ENCODE measurements around the gene DGKG. TPM values are rescaled to one million over a fixed set of nuclear protein-coding genes. Genes with fewer than 3 reads are reported as not detected.

The DGKG gene
- total RNA-seq, 4 donors from 2014 or later: 1.1 to 9.5 (median 1.7) TPM

DNA sequence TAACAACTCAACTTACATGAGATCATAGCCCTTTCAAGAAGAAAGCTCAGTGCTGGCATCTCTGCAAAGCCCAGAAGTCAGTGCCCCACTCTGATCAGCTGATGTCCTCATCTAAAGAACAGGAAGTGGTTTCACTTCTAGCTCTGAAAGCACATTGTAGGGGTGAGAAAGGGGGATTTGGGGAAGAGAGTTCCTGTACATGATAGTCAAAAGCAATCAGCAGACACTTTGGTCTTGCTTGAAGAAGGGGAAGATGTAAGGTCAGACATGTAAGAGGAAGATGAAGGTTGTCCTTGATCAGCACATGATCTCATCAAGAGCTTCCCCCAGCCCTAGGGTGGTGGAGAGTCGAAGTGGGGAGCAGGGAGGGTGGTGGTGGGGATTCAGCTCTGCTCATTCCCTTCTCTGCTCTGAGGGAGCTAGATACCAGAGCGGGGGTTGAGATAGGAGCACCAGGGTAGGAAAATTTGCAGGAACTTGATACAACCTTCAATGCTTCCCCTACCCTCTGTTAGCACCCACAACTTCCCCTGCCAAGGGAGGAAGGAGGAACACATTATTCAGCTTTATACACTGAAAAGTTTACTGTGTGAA, 176.7 kb downstream of the DGKG start:
- WGBS, 2 donors: 79 to 80% methylated on average over 2 of the region's 2 CpGs
- TF ChIP-seq POLR2A (IDR thresholded peaks at IDR 0.05): no peak
- TF ChIP-seq, protein P1, sequence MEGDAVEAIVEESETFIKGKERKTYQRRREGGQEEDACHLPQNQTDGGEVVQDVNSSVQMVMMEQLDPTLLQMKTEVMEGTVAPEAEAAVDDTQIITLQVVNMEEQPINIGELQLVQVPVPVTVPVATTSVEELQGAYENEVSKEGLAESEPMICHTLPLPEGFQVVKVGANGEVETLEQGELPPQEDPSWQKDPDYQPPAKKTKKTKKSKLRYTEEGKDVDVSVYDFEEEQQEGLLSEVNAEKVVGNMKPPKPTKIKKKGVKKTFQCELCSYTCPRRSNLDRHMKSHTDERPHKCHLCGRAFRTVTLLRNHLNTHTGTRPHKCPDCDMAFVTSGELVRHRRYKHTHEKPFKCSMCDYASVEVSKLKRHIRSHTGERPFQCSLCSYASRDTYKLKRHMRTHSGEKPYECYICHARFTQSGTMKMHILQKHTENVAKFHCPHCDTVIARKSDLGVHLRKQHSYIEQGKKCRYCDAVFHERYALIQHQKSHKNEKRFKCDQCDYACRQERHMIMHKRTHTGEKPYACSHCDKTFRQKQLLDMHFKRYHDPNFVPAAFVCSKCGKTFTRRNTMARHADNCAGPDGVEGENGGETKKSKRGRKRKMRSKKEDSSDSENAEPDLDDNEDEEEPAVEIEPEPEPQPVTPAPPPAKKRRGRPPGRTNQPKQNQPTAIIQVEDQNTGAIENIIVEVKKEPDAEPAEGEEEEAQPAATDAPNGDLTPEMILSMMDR (IDR thresholded peaks at IDR 0.05): no peak
- intact Hi-C loops (cut with DNase I; ENCODE audit: low total_unique reads): no loop called here
- no peak overlapping the region for H3K4me3 ChIP-seq (ENCODE audit: low read depth, poor library complexity, severe bottlenecking)
- DNase-seq (ENCODE audit: low spot score in 2 of 2): peak in 1 of 2 donors; percentile 39

DNA sequence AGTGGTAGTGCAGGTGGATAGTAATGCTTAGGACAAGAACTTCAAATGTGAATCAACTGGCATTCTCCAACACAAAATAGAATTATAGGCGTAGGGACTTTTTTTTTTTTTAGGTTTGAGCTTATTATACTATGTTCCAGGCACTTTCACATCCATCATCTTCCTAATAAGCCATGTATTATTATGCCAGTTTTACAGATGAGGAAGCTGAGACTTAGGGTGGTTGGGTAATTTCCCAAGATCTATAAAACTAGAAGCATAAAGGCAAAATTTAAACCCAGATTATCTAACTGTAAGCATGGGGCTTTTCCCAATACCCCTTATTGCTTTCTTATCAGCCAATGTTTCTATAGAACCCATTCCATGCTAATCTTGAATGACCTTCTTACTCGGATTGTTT, 178.0 kb downstream of the DGKG start:
- intact Hi-C loops (cut with DNase I; ENCODE audit: low total_unique reads): no loop called here
- WGBS, 2 donors: 78 to 83% methylated on average over 2 of the region's 2 CpGs
- DNase-seq (ENCODE audit: low spot score in 2 of 2): no peak
- TF ChIP-seq, protein P1 (IDR thresholded peaks at IDR 0.05): no peak
- TF ChIP-seq POLR2A (IDR thresholded peaks at IDR 0.05): no peak
- H3K4me3 ChIP-seq (ENCODE audit: low read depth, poor library complexity, severe bottlenecking): no peak overlapping the region

DNA sequence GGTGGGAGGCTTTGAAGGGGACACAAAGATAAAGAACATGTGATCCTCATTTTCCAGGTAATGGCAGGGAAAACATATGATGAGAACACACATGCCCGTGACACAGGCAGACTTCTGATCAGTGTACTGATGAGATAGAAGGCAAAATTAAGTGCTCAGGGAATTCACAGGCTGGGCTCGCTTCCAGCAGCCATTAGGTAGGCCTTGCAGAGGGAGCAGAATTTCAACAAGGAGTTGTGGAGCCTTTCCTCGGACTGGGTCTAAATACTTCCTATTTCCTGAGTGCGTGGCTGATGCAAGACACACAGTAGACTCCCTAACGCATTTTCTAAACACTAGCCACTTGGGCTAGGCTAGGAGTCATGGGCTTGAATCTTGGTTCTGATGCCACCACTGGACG, 179.2 kb downstream of the DGKG start:
- intact Hi-C loops (cut with DNase I; ENCODE audit: low total_unique reads): no loop called here
- WGBS, 2 donors: 50 to 56% methylated on average over 6 of the region's 6 CpGs
- H3K4me3 ChIP-seq (ENCODE audit: low read depth, poor library complexity, severe bottlenecking): no peak overlapping the region
- TF ChIP-seq, protein P1 (IDR thresholded peaks at IDR 0.05): no peak
- TF ChIP-seq POLR2A (IDR thresholded peaks at IDR 0.05): no peak
- DNase-seq (ENCODE audit: low spot score in 2 of 2): no peak

DNA sequence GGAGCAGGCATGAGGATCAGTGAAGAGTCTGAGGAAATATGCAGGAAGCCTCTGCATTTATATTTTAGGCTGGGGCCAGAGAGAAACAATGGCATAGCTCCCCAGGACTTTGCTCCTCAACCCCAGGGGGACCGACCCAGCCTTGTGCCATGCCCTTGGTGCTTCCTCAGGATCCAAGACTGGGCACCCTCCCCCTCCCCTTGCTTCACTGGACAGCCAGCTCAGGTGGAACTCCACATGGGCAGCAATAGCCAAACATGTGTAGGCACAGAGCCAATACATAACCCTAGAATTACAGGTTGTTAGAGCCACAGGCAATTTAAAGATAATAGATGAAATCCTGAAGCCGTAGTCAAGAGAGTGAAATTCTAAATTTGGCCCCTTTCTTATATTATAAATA, 180.1 kb downstream of the DGKG start:
- no peak overlapping the region for H3K4me3 ChIP-seq (ENCODE audit: low read depth, poor library complexity, severe bottlenecking)
- TF ChIP-seq, protein P1 (IDR thresholded peaks at IDR 0.05): no peak
- intact Hi-C loops (cut with DNase I; ENCODE audit: low total_unique reads): no loop called here
- 76 to 88% methylated on average over 2 of the region's 2 CpGs for WGBS, 2 donors
- no peak for DNase-seq (ENCODE audit: low spot score in 2 of 2)

DNA sequence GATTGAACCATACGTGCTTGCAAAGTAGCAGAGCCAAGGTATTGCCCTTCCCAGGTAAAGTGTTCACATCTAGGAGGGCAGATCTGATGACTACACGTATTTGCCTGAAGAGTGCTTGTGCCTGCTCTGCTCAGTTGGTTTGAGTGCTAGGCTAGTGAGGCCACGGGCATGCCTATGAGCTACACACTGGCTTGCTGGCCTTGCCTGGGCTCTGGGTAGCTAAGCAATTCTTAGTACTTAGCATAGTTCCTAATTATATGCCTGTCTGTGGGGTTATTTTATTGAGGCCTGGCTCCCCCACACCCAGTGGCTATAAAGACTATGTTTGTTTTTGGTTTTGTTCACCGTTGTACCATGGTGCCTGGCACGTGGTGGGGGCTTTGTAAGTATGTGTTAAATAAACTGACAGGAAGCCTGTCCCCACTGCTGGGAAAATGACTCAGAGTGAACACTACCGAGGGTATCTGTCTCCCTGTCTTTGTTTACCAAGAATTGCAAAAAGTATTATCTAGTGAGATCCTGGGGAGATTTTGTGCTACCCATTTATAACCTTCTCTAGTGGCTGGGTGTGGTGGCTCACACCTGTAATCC, 181.0 kb downstream of the DGKG start:
- 62 to 63% methylated on average over 6 of the region's 6 CpGs for WGBS, 2 donors
- H3K4me3 ChIP-seq (ENCODE audit: low read depth, poor library complexity, severe bottlenecking): no peak overlapping the region
- intact Hi-C loops (cut with DNase I; ENCODE audit: low total_unique reads): no loop called here
- no peak for DNase-seq (ENCODE audit: low spot score in 2 of 2)
- no peak for TF ChIP-seq POLR2A (IDR thresholded peaks at IDR 0.05)
- TF ChIP-seq, protein P1 (IDR thresholded peaks at IDR 0.05): no peak

DNA sequence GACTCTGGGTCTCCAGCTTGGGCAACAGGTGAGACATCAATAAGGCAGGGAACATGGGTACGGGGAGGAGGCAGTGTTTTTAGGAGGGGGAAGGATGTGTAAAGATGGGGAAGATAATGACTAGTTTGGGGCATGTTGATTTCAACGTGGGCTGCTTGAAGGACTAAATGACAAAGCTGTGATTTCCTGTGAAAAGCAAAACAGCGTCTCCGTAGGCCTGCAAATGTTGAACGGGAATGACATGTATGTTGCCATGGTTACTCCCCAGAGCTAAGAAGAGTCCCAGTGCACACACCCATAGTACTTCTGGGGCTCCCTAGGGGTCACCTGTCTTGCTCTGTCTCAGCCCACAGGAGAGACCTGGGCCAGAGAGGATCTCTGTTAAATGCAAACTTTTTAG, 181.9 kb downstream of the DGKG start:
- no peak for DNase-seq (ENCODE audit: low spot score in 2 of 2)
- 65% methylated on average over 5 of the region's 5 CpGs for WGBS, 2 donors
- H3K4me3 ChIP-seq (ENCODE audit: low read depth, poor library complexity, severe bottlenecking): no peak overlapping the region
- TF ChIP-seq POLR2A (IDR thresholded peaks at IDR 0.05): no peak
- TF ChIP-seq, protein P1 (IDR thresholded peaks at IDR 0.05): no peak
- intact Hi-C loops (cut with DNase I; ENCODE audit: low total_unique reads): no loop called here

Measured in lower leg skin (tissue), 4 donors.